OCI-LY1 (cell line): ENCODE data around the gene ACR.

Source experiments
- EZH2 ChIP-seq: fragments of 200-600 bp; sonication (generic), shearing (Covaris generic); IDR thresholded peaks from 2 replicates; pipeline ENCODE4 v1.8.0; 2017; ENCODE audit warnings: borderline replicate concordance, mixed run types, mild to moderate bottlenecking, antibody characterized with exemption, low read length, moderate library complexity, mixed read lengths
- TF ChIP-seq, protein P1 (sequence below): fragments of 200-600 bp; sonication (generic), shearing (Covaris generic); IDR thresholded peaks from 2 replicates; pipeline ENCODE4 v1.5.1; 2017; ENCODE audit warnings: mild to moderate bottlenecking, antibody characterized with exemption, low read length, moderate library complexity, mixed read lengths

DNA sequence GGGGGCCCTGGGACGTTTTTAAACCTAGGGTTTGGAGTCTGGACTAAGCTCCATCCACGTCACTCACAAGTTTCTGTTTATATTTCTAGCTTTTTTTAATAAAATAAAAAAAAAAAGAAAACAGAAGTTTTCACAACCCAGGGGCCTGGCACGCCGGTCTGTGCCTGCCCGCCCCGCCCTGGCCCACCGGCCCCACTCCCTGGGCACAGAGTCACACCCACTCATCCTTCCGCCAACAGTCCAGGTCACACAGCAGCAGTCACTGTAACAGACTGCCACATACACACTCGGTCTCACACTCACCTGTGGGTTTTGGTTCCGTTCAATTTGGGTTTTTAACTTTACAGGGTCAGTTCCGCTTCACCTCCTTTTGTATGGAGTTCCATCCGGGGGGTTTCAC is 5.3 kb upstream of the ACR start:
- TF ChIP-seq, protein P1, sequence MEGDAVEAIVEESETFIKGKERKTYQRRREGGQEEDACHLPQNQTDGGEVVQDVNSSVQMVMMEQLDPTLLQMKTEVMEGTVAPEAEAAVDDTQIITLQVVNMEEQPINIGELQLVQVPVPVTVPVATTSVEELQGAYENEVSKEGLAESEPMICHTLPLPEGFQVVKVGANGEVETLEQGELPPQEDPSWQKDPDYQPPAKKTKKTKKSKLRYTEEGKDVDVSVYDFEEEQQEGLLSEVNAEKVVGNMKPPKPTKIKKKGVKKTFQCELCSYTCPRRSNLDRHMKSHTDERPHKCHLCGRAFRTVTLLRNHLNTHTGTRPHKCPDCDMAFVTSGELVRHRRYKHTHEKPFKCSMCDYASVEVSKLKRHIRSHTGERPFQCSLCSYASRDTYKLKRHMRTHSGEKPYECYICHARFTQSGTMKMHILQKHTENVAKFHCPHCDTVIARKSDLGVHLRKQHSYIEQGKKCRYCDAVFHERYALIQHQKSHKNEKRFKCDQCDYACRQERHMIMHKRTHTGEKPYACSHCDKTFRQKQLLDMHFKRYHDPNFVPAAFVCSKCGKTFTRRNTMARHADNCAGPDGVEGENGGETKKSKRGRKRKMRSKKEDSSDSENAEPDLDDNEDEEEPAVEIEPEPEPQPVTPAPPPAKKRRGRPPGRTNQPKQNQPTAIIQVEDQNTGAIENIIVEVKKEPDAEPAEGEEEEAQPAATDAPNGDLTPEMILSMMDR, result no peak
- TF ChIP-seq EZH2, result no peak
